NCI-H2227 treated with DMSO at 0.1 percent for 48 hours (cell line): Measurements from ENCODE around the gene SLC4A8.

Source experiments
- DNase-seq: peaks from one replicate; lab custom pipeline; 2025; lab: John Stamatoyannopoulos, UW

SLC4A8 gene

DNA sequence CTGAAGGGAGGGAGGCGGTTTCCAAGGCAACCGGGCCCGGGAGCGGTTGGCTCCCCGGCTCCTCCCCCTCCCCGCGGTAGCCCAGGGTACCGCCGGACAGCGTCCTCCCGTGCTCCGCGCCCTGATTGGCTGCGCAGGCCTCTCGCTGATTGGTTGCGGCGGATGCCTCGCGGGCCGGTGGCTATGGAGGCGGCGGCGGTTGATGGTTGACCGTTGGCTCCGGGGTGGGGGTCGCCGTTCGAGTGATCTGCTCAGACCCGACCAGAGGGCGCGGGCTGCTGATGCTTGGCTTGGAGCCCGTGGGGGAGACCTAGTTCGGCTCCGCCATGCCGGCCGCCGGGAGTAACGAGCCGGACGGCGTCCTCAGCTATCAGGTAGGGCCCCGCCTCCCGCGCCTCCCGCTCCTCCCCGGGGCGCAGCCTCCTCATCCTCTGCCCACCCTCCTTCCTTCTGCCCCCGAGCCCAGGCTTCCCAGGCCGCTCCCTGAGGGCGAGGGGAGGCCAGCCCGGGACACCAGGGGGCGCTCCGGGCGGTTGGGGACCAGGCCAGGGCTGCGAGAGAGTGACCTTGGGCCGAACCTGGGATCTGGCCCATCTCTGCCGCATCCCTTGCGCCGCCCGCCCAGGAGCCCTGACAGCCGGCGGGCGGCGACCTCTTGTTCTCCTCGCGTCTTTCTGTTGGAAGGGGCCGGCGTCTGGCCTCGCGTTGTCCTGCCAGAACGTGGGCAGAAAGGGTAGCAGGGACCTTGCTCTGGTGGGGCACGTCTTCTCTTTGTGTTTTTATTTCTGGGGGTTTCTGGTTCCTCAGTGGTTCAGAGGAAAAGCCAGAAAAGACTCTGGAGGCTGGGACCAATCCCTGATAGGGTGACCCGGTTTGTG is at the start of gene SLC4A8:
TSS of gene SLC4A8 (plus strand) at position 170 of the 878 bp plus-strand sequence. CDS start at position 327, 157 bp downstream.
- DNase-seq, result peak; percentile 92

DNA sequence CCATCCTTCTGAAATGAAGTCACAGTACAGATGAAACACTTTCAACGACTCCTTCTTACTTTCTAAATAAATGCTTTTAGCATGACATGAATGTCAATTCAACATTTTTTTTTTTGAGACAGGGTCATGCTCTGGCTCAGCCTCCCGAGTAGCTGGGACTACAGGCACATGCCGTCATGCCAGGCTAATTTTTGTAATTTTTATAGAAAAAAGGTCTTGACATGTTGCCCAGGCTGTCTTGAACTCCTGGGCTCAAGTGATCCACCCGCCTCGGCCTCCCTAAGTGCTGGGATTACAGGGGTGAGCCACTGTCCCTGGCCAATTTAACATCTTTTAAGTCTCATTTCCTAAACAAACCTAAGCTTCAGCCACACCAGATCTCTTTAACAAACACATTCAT is 49.8 kb upstream of the SLC4A8 start:
- DNase-seq, result no peak

DNA sequence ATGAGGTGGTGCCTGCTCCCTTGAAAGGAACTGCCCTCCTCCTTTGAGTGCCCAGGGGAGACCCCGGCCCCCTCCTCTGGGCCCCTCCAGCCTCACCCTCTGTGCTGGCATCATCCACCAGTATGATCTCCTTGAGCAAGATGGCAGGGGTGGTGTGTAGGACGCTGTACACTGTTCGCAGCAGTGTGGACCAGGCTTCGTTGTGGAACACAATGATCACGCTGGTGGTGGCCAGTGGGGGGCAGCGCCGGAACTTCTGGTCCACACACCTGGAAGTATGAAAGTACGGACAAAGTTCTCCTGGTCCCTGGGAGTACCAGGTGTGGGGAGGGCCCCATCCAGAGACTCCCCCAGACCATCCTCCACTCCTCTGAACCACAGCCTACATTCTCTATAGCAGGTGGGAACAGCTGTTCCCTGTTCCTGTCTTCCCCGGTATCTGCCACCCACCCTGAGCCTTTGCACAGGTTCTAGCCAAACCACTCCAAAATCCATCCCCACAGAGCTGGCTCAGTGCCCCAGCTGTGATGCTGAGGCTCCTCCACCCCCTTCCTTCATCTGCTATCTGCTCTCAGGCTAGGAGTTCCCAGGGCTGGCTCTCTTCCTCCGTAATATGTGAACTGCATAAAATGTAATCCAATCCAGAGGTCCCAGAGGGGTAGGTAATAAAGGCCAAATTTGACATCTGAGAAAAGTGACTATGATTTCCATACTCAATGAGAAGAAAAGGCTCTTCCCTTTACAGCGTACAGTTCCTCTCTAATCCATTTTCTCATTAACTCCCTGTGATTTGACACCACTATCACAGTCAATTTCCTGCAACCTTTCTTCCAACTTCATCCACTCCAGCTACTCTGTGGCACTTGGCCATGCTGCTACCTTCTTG is 47.3 kb upstream of the SLC4A8 start:
- no peak for DNase-seq

DNA sequence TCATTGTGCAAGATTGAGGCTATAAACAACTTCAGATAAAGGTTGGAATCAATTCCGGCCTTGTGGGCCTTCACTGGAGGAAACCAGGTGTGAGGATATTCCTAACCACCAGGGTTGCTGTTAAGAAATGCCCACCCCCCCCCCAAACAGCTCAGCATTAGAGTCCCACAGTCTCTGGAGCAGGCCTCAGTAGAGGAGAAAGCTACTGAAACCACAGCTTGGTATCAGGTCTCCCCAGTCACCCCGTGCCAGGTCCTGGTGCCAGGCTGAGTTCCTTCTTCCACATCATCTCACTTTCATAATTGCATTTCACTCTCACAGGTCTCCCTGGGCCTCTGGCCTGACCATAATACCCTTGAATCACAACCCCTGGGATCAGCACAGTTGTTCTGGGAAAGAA is 45.9 kb upstream of the SLC4A8 start:
- no peak for DNase-seq

DNA sequence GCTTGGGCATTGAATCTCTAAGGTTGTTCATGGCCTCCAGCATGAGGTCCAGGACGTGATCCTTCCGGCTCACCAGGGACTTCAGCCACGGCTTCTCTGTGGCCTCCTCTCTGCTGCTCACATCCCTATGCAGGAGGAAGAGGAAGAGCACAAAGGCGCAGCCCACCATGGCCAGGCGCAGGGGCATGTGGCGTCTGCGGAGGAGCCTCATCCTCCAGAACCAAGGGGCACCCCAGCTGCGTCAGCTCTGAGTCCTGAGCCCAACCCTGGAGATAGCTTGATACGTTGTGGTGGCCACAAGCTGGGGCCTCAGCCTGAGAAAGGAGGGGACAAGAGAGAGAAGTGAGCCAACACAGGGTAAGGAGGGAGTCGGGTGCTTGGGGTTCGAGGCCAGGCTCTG is 45.1 kb upstream of the SLC4A8 start:
- DNase-seq, result no peak

DNA sequence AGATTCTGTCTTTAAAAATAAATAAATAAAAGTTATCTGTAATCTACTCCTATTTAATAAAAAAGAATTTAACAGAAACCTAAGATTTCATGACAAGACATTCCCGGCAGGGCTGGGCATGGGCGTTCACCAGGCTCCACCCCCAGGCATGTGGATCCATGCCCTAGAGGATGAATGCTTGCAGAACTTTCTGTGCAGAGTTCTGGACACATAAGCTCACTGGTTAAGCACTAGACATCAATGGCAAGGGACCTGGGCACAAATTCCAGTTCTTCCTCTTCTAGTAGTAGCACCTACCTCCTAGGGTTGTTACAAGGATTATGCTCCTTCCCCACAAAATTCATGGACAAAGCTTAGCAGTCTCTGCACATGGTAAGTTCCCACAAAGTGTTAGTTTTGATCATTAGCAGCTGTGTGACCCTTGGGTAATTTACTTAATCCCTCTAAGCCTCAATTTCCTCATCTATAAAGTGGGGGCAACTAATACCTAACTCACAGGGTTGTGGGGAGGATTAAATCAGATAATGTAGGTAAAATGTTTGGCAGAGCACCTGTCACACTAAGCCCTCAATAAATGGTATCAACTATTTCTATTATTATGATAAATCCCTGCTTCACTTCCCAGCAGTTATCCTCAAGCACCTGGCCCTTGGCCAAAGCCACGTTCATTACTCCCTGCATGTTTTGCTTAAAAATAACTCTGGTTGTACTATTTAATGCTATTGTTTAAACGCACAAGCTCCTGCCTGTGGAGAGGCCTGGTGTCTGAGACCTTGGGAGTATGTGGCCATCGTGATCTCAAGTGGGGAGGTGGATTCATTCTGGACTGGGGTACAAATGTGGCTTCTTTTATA is 43.2 kb upstream of the SLC4A8 start:
- DNase-seq, result peak; percentile 18

DNA sequence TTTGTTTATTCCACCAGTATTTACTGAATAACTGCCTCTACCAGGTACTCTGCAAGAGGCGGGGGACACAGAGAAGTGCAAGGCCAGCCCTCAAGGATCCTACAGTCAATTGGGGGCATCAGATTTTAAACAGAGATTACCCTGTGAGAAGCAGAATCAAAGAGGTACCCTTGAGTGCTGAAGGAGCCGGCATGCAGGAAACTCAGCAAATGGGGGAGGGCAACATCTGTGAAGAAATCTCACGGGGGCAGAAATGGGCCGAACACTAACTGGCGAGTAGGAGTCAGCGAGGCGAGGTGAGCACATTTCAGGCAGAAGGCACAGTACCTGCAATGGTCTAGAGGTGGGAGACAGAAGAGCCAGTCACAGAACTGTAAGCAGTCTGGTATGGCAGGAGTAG is 42.5 kb upstream of the SLC4A8 start:
- DNase-seq, result no peak

DNA sequence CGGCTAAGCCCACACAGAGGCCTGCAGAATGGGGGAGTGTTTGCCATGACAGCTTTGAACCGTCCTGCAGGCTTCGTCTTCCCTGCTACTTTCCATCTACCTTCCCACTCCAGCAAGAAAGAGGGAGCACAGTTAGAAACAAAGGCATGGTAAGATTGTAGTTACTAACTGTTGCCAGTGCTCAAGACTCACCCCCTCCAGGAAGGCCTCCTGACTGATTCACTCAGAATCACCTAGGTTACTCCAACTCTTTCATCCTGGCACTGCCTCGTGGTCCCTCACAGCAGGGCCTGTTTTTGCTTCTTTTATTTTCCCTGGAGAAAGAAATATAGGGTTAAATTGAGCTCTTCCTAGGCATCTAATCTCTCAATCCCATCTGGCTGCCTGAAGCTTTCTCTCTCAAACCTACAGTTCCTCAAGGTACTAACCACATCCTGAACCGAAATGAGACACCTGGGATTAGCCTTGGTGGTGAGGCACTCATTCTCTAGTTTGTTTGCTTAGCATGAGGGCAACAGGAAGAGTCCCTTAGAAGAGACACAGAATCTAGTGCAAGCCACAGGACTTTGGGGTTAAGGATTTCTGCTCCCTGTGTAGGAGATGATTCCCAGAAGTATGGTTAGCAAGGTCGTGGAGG is 41.2 kb upstream of the SLC4A8 start:
- no peak for DNase-seq

DNA sequence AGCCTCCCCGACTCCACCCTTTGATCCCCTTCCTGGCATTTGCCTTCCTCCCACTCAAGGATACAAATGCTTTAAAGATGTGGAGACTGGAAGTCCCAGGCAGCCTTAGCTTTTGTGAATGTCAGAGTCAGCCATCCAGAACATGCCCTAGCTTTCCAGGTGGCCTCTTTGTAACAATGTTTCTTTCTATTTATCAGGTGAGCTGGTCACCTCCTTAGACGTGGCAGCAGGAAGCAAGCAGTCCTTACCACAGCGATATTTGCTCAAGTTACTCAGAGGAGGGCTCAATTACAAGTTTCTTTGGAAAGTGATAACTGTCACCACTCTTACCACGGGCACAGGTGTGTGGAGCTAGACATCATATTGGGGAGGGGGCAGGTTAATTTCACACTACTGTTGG is 38.3 kb upstream of the SLC4A8 start:
- DNase-seq, result no peak

DNA sequence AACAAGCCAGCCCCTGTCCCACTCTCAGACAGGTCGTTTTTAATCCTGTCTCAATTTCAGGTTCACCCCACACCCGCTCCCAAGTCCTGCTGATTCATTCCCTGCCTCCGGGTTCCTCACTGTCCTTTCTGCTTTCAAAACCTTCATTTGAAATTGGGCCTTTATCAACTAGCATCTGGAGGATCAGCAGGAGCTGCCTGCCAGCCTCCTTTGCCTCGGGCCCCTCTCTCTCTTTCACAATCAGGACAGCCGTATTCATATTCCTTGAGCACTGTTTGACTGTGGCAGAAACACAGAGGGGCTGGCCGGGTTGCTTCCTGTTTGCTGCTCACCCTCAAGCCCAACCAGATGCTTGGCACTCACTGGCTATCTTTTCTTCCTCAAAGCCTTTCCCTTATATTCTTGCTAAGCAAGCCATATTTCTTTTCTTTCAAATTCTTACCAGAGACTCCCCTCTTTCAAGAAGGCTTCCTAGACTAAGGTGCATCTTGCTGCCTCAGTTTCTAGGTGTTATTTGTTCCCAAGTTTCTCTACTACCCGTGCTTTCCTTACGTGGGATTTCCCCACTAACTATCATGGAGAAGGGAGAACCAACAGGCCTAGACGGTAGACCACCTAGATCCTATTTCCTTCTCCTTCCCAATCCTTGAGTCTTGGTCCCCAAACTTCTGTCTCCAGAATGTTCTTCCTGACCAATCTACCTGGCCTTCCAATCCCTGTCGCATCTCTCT is 36.4 kb upstream of the SLC4A8 start:
- no peak for DNase-seq

DNA sequence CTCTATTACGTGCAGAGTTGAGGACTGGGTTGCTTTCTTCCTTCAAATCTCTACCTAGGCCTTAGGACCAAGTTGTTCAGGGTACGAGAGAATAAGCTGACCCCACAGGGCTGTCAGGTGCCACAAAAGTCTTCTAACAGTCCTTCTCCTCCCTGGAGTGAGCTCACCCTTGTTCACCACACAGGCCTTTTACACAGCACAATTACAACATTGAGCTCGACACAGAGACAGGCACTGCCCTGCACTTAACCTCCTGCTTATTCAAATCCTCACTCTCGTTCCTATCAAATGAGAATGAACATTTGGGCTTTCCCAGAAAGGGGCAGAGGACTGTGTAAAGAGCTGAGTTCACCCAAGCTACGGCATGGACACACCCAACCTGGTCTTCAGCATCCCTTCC is 35.8 kb upstream of the SLC4A8 start:
- no peak for DNase-seq

DNA sequence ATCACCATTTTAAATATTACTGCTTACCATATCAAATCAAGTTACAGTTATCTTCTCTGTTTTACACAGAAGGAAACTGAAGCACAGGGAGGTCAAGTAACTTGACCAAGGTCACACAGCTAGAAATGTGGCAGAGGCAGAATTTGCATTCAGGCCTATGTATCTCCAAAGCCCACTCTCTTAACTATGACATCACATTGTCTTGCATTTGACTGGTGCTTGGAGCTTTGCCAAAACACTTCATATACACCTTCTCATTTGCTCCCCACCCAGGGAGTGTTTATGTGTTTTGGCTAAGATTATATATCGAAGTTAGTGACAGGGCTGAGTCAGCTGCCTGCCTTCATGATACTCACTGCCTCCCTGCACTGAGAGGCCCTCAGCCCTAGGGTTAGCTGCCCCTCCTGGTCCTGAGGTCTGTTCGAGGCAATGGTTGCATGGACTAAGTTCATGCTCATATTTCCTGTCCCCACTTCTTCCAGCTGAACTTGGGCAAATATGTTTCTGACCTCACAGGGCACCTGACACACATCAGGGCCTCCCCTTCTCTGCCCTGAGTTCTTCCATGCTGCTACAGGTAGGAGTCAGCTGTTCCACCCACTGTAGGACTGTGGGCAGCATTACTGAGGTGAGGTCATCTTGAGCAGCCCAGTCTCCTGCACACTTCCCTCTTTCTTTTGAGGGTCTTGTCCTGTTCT is 35.2 kb upstream of the SLC4A8 start:
- DNase-seq, result no peak

DNA sequence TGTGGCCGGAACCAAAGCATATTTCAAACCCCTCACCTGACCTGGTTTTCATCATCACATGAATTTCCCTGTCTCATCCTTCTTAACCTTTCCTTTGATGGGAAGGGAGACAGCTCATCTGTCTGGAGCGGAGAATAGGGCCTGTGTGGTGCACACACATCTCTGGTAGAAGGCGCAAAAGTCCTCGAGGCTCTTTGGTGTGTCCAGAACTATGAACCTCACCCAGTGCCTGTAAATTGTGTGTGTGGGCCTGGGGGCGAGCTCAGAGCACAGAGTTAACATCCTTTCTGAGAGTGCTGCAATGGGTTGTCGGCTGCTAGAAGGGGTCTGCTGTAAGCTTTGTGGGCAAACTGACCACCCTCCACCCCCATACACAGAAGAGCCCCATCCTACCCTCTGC is 34.2 kb upstream of the SLC4A8 start:
- DNase-seq, result no peak

DNA sequence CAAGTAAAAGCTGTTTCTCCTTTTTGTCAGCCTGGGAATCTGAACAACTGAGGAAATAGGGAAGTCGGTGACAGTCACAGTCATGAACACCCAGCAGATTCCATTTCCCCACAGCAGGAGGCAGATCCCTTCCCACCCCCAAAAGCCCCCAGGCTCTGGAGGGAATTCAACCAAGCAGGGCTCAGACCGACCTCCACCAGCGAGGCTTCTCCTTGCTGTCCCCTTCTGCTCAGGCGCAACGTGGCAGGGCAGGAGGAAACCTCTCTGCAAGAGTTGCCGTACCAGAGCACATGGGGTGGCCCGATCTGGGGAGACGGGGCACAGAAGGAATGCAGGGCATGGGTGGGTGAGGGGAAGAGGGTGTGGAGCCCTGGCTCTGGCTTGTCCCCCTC is 33.7 kb upstream of the SLC4A8 start:
- DNase-seq, result no peak

DNA sequence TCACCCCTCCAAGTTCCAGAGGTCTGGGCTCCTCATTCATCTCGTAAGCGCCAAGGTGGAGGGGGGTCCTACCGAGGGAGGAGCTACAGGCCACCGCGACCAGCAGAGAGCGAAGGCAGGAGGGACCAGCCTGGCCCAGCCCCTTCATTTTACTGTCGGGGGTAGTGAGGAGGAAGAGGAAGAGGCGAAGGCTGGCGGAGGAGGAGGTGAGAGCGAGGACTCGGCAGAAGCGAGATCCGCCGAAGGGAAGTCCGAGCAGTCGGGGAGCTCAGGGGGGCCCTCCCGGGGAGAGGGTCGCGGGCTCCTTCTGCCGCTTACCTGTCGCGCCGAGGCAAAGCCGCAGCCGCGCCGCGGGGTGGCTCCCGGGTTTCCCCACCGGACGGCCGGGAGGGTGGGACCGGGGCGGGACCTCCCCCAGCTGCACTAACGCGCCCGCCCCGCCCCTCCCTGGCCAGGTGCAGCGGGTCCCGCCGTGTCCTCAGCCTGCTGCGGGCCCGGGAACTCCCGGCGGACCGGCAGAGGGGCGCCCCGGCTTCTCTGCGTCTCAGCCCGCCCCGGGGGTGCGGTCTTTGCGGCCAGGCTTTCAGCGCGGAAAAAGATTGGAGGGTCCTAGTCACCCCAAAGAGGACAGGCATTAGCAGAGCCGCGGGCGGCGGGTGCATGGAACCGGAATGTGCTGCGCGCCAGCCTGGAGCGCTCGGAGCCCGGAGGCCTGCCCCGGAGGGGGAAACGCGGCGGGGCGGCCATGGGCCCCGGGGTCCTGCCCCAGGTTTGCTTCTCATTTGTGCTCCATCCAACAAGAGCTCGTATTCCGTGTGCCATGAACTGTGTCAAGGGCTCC is 33.1 kb upstream of the SLC4A8 start, which contains the start of gene GALNT6:
TSS of gene GALNT6 (minus strand) at position 124 of the 841 bp plus-strand sequence. CDS start 11,625 bp downstream, outside the sequence.
- DNase-seq, result peak; percentile 4

DNA sequence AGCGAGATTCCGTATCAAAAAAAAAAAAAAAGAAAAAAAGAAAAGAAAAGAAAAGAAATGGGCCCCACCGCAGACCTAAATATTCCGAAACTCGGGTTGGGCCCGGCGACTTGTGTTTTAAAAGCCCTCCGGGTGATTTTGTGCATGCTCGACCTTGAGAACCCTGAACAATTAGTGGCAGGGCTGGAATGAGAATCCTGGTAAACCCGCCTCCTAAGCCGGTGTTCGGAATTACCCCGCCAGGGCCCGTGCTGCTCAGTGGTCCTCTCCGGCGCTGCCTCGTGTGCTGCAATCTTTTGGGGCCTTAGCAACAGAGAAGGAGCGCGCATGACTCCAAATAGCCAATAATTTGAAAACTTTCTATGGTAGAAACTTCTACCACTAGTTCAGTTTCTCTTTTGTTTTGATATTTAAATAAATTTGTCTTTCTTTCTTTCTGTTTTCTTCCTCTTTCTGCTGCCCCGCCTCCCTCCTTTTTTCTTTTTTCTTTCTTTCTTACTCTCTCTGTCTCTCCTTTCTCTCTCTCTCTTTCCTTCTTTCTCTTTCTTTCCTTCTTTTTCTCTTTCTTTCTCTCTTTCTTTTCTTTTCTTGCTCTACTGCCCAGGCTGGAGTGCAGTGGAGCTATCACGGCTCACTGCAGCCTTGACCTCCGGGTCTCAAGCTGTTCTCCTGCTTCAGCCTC is 31.9 kb upstream of the SLC4A8 start:
- DNase-seq, result no peak

DNA sequence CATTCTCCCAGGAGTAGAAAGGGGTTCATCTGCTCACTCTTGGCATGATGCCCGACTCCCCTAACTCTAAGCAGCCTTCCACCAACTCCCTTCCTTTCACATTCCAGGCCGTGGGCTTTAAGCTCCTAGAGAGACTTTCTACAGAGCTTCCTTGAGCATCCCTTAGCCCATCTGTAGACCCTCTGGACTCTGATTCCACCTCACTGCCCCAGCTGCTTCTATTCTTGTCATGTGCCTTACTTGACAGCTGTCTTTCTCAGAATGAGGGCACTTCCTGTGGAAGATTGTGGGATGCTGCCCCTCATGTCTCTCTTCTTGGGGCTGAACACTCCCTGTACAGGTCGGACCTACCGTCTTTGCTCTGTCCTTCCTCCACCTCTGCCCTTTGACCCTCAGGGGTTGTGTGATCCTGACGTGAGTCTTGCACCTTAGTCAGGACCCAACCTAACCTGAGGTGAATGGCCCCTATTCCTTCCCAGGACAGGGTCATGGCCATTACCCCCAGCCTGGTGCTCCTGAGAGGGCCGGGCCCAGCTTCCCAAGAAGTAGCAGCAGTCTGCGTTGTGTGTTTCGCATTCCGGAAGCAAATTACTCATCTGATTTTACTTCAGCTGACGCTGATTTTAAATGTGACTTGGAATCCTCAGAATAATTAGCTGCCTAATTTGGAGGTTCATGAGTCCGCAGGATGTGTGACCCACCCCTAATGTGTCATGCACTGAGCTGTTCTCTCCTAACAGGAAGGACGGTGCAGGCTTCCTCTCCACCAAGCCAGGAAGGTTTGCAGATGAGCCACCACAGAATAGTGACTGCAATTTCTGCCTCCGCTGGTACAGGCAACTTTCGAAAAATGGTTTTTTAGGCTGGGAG is 30.7 kb upstream of the SLC4A8 start:
- no peak for DNase-seq
